Mesodermal cell (in vitro differentiated cells): ENCODE measurements around the gene IQCB1.

Experiments
- H3K27ac ChIP-seq: 2 replicates; pipeline ENCODE4 v1.7.0; 2013; ENCODE audit warnings: mild to moderate bottlenecking, low read depth, low read length, moderate library complexity; ENCODE audit not compliant: severe bottlenecking
- H3K36me3 ChIP-seq: 2 replicates; pipeline ENCODE4 v1.7.1; 2013; ENCODE audit warnings: mild to moderate bottlenecking, low read length, moderate library complexity; ENCODE audit not compliant: control insufficient read depth, insufficient read depth
- H3K4me1 ChIP-seq: one replicate; pipeline ENCODE4 v1.7.1; 2013; ENCODE audit warnings: mild to moderate bottlenecking, low read length; ENCODE audit not compliant: insufficient read depth, control insufficient read depth, poor library complexity, severe bottlenecking
- H3K4me3 ChIP-seq: 2 replicates; pipeline ENCODE4 v1.7.0; 2013; ENCODE audit warnings: low read length, control low read depth, mild to moderate bottlenecking; ENCODE audit not compliant: insufficient read depth, poor library complexity, severe bottlenecking; ENCODE audit errors: extremely low read depth
- H3K9me3 ChIP-seq: 2 replicates; pipeline ENCODE4 v1.7.1; 2013; ENCODE audit warnings: mild to moderate bottlenecking, low read length, moderate library complexity; ENCODE audit not compliant: control insufficient read depth
- WGBS, 2 experiments: methylation state at CpG; one replicate each; pipeline ENCODE4 v1.1.5; 2013; ENCODE audit warnings: missing lambda C conversion rate in 2 of 2; ENCODE audit not compliant: insufficient coverage in 2 of 2; 5-methylcytosine and 5-hydroxymethylcytosine counted together

The IQCB1 gene

DNA sequence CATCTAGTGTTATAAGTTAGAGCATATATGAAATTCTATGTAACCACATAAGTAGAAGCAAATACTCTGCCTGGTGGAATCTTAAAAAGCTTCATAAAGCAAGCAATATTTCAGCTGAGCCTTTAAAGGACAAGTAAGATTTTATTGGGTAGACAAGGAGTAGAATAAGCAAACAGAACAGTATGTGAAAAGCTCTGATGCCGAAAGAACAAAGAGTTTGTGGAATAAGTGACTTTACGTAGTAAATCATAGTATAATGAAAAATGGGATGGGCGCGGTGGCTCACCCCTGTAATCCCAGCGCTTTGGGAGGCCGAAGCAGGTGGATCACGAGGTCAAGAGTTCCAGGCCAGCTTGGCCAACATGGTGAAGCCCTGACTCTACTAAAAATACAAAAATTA, 10.0 kb upstream of the IQCB1 start:
- no peak overlapping the region for H3K27ac ChIP-seq
- no peaks in the 10 kb centered on the region for H3K4me1 ChIP-seq
- H3K4me3 ChIP-seq: no peak overlapping the region
- 86 to 97% methylated on average over 5 to 6 of the region's 7 CpGs for WGBS, 2 experiments
- no peaks in the 10 kb centered on the region for H3K36me3 ChIP-seq
- H3K9me3 ChIP-seq: no peaks in the 10 kb centered on the region

GRCh38 chr3:121839962-121840361, 5.1 kb upstream of the IQCB1 start:
- H3K27ac ChIP-seq: no peak overlapping the region
- H3K9me3 ChIP-seq: no peaks in the 10 kb centered on the region
- 87 to 88% methylated on average over 18 to 20 of the region's 23 CpGs for WGBS, 2 experiments
- no peak overlapping the region for H3K4me3 ChIP-seq
- H3K36me3 ChIP-seq: no peaks in the 10 kb centered on the region
- no peaks in the 10 kb centered on the region for H3K4me1 ChIP-seq

GRCh38 chr3:121836481-121836880, 1.6 kb upstream of the IQCB1 start:
- no peak overlapping the region for H3K4me3 ChIP-seq
- no peak overlapping the region for H3K27ac ChIP-seq
- H3K4me1 ChIP-seq: no peaks in the 10 kb centered on the region
- H3K9me3 ChIP-seq: no peaks in the 10 kb centered on the region
- H3K36me3 ChIP-seq: peaks cover 18% of the 10 kb centered on the region
- 75 to 89% methylated on average over 1 of the region's 3 CpGs for WGBS, 2 experiments

GRCh38 chr3:121836064-121836463, 1.2 kb upstream of the IQCB1 start:
- H3K4me3 ChIP-seq: no peak overlapping the region
- no peak overlapping the region for H3K27ac ChIP-seq
- peaks cover 22% of the 10 kb centered on the region for H3K36me3 ChIP-seq
- no peaks in the 10 kb centered on the region for H3K9me3 ChIP-seq
- H3K4me1 ChIP-seq: no peaks in the 10 kb centered on the region
- 100% methylated on average over 1 of the region's 4 CpGs; no CpG with 5 or more reads in 1 of the 2 experiments for WGBS, 2 experiments

DNA sequence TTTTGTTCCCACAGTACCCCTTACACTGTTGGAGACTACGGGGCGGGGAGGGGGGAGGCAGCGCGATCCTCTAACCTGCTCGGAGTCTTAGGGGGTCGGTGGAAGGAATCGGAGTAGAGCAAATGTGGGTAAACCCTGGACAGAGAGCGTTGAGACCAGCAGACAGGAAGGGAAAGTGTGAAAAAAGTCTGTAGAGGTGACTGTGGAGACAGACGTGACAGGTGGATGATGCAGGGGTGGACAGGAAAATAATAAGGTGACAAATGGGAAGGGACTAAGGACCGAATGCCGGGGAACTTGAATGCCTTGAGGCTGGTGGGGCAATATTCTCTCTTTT, 573 bp upstream of the IQCB1 start:
- Histone ChIP-seq H3K4me3 (peak overlapping the region; percentile 66), H3K27ac (no peak overlapping the region), H3K4me1 (no peaks in the 10 kb centered on the region), H3K9me3 (no peaks in the 10 kb centered on the region), H3K36me3 (peaks cover 24% of the 10 kb centered on the region)
- WGBS, 2 experiments: 0% methylated on average over 2 to 9 of the region's 11 CpGs

DNA sequence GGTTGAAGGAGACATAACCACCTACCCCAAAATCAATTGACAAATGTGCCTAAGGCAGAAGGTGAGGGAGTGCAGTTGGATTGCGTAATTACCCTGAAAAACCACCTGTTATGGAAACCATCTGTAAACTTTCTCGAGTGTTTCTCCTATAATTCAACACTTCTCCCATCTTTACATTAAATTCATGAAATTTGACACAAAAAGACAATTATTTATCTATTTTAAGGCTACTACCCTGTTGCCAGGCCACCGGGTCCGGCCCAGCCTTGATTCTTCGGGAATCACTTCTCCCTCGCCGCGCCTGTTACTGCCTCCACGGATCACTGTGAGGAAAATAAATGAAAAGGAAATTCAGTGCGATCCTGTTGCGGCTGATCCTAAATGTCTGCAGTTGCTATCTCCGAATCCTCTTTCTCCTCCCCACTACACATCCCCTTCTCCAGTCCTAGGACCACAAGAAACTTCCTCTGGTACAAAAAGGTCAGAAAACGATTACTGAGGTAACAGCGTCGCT, 646 bp downstream of the IQCB1 start:
- H3K4me3 ChIP-seq: peak overlapping the region; percentile 66
- H3K27ac ChIP-seq: peak overlapping the region; percentile 25
- peaks cover 30% of the 10 kb centered on the region for H3K36me3 ChIP-seq
- H3K4me1 ChIP-seq: no peaks in the 10 kb centered on the region
- WGBS, 2 experiments: 16 to 17% methylated on average over 9 to 10 of the region's 15 CpGs
- H3K9me3 ChIP-seq: no peaks in the 10 kb centered on the region

DNA sequence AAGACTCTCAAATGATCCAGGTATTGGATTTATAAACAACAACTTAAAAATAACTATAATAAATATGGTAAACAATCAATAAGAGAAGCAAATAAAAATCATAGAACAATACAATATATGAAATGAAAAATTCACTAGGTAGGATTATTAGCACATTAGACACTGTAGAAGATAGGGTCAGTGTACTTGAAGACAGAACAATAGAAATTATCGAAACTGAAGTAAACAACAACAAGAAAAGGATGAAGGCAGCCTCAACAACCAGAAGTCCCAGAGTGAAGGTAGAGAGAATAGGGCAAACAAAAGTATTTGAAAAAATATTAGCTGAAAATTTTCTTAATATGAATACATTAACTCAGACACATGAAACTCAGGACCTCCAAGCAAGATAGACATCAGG, 11.9 kb downstream of the IQCB1 start:
- Histone ChIP-seq H3K4me3 (no peak overlapping the region), H3K9me3 (peaks cover 13% of the 10 kb centered on the region), H3K36me3 (peaks cover 71% of the 10 kb centered on the region), H3K4me1 (no peaks in the 10 kb centered on the region), H3K27ac (no peak overlapping the region)
- WGBS, 2 experiments: no CpG with 5 or more reads among the region's 1 CpG

DNA sequence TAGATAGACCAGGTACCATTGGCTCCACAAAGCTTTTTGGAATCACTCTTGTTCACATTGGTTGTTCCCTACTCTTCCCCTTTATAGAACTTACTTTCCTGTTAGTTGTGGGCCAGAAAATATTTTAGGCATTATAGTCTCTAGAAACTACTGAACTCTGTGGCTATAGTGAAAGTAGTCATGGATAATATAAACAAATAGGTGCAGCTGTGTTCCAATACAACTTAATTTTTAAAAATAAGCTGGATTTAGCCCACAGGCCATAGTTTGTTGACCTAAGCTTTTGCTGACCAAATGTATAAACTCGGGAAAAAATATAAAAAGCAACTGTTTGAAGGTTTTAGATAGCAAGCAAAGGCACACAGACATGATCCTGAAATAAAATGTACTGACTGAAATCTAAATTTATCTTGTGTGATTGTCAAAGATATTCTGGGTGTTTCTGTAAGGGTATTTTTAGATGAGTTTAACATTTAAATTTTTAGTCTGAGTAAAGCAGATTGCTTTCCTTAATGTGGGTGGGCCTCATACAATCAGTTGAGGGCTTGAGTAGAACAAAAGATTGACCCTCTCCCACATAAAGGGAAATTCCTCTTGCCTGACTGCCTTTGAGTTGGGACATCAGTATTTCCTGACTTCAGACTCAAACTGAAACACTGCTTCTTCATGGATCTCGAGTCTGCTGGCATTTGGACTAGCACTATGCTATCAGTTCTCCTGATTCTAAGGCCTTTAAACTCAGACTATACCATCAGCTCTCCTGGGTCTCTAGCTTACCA, 13.2 kb downstream of the IQCB1 start:
- H3K4me1 ChIP-seq: no peaks in the 10 kb centered on the region
- peaks cover 73% of the 10 kb centered on the region for H3K36me3 ChIP-seq
- H3K27ac ChIP-seq: no peak overlapping the region
- no peak overlapping the region for H3K4me3 ChIP-seq
- WGBS, 2 experiments: 90 to 93% methylated on average over 2 of the region's 2 CpGs
- peaks cover 13% of the 10 kb centered on the region for H3K9me3 ChIP-seq

DNA sequence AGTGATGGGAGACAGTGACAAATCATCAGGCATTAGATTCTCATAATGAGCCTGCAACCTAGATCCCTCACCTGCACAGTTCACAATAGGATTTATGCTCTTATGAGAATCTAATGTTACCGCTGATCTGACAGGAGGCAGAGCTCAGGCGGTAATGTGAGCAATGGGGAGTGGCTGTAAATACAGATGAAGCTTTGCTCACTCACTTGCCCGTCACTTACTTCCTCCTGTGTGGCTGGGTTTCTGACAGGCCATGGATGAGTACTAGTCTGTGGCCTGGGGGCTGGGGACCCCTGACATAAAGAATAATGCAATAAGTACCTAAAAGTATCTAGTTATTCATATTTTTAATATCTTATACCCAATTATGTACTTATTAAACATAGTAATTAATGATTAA, 15.6 kb downstream of the IQCB1 start:
- H3K4me3 ChIP-seq: no peak overlapping the region
- 100% methylated on average over 2 of the region's 3 CpGs; no CpG with 5 or more reads in 1 of the 2 experiments for WGBS, 2 experiments
- H3K9me3 ChIP-seq: peaks cover 13% of the 10 kb centered on the region
- H3K27ac ChIP-seq: no peak overlapping the region
- peaks cover 51% of the 10 kb centered on the region for H3K36me3 ChIP-seq
- no peaks in the 10 kb centered on the region for H3K4me1 ChIP-seq

- H3K27ac ChIP-seq: no peak overlapping the region
- peaks cover 48% of the 10 kb centered on the region for H3K36me3 ChIP-seq
- peaks cover 13% of the 10 kb centered on the region for H3K9me3 ChIP-seq
- no peaks in the 10 kb centered on the region for H3K4me1 ChIP-seq
- 80 to 94% methylated on average over 2 of the region's 2 CpGs for WGBS, 2 experiments
- H3K4me3 ChIP-seq: no peak overlapping the region
Observed at GRCh38 chr3:121818578-121818977, 16.3 kb downstream of the IQCB1 start.

DNA sequence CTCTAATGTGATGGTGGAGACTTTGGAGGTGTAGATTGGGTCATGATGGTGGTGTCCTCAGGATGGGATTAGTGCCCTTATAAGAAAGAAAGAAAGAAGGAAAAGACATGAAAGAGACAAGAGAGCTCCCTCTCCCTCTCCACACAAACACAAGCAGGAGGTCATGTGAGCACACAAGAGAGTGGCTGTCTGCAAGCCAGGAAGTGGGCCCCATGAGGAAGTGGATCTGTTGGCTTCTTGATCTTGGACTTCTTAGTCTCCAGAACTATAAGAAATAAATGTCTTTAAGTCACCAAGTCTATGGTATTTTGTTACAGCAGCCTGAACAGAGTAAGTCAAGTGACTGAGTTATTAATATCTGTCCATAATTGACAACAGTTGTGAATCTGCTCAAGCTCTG, 17.1 kb downstream of the IQCB1 start:
- Histone ChIP-seq H3K4me1 (no peaks in the 10 kb centered on the region), H3K36me3 (peaks cover 42% of the 10 kb centered on the region), H3K27ac (no peak overlapping the region), H3K9me3 (peaks cover 5% of the 10 kb centered on the region), H3K4me3 (no peak overlapping the region)
